ENCODE measurements around the gene CD164. TPM values are rescaled to one million over a fixed set of nuclear protein-coding genes. Genes with fewer than 3 reads are reported as not detected.

The CD164 gene
- total RNA-seq, 2 experiments from 2014 or later, result 171 to 180 TPM

GRCh38 chr6:109362102-109362884 lies 20.0 kb downstream of the CD164 start:
- Mint-ChIP-seq H3K4me3 (no peak overlapping the region), H3K9me3 (peaks cover 3% of the 10 kb centered on the region), H3K27me3 (no peaks in the 10 kb centered on the region), H3K27ac (no peak overlapping the region), H3K36me3 (peaks cover 86% of the 10 kb centered on the region), H3K4me1 (peaks cover 22% of the 10 kb centered on the region)
- no peak for DNase-seq

DNA sequence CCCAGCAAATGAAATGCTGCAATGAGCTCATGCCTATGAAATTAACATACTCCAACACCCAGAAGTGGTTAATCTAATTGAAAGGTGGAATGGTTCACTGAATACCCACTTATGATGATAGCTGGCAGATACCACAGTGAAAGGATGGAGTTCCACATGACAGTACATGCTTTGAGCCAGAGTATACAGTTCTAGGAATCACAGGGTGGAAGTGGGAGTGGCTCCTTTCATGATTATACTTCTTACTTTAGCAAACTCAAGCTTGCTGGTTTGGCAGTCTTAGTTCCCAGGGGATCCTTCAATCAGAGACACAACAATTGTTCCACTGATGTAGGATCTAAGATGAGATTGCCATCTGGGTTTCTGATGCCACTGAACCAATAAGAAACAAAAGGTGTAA lies 21.5 kb downstream of the CD164 start:
- H3K9me3 Mint-ChIP-seq, result peaks cover 3% of the 10 kb centered on the region
- peaks cover 18% of the 10 kb centered on the region for H3K4me1 Mint-ChIP-seq
- H3K27me3 Mint-ChIP-seq, result no peaks in the 10 kb centered on the region
- DNase-seq, result no peak
- no peak overlapping the region for H3K27ac Mint-ChIP-seq
- no peak overlapping the region for H3K4me3 Mint-ChIP-seq
- H3K36me3 Mint-ChIP-seq, result peaks cover 87% of the 10 kb centered on the region

GRCh38 chr6:109360281-109360680 lies 22.0 kb downstream of the CD164 start:
- Mint-ChIP-seq H3K27me3 (no peaks in the 10 kb centered on the region), H3K36me3 (peaks cover 88% of the 10 kb centered on the region), H3K4me1 (peaks cover 18% of the 10 kb centered on the region), H3K27ac (no peak overlapping the region), H3K9me3 (peaks cover 3% of the 10 kb centered on the region), H3K4me3 (no peak overlapping the region)
- DNase-seq, result no peak

DNA sequence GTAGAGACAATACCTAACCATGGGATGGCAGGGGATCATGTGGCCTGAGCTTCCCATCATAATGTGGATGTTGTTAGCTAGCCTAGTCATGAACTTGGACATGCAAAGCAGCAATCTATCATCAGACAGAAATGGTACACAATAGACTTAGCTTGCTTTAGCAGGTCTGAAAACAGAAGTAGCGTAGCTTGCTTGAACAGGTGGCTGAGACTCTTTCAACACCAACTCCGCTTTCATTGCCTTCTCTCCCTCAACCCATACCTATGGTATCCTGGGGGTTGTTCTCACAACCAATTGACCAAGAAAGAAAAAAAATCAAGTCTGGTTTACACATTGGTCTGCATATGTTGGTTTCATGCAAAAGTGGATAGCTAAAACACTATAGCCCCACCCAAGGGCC lies 23.0 kb downstream of the CD164 start:
- H3K27ac Mint-ChIP-seq, result no peak overlapping the region
- H3K27me3 Mint-ChIP-seq, result no peaks in the 10 kb centered on the region
- peaks cover 15% of the 10 kb centered on the region for H3K4me1 Mint-ChIP-seq
- H3K36me3 Mint-ChIP-seq, result peaks cover 79% of the 10 kb centered on the region
- no peak overlapping the region for H3K4me3 Mint-ChIP-seq
- H3K9me3 Mint-ChIP-seq, result no peaks in the 10 kb centered on the region
- no peak for DNase-seq

GRCh38 chr6:109358204-109358603 lies 24.1 kb downstream of the CD164 start:
- Mint-ChIP-seq H3K27me3 (no peaks in the 10 kb centered on the region), H3K27ac (no peak overlapping the region), H3K9me3 (no peaks in the 10 kb centered on the region), H3K36me3 (peaks cover 68% of the 10 kb centered on the region), H3K4me3 (no peak overlapping the region), H3K4me1 (peaks cover 8% of the 10 kb centered on the region)
- DNase-seq, result no peak

- Mint-ChIP-seq H3K27me3 (no peaks in the 10 kb centered on the region), H3K4me1 (peaks cover 8% of the 10 kb centered on the region), H3K4me3 (no peak overlapping the region), H3K36me3 (peaks cover 60% of the 10 kb centered on the region), H3K9me3 (no peaks in the 10 kb centered on the region), H3K27ac (no peak overlapping the region)
- DNase-seq, result no peak
Observed at GRCh38 chr6:109356237-109356636, 26.0 kb downstream of the CD164 start.

DNA sequence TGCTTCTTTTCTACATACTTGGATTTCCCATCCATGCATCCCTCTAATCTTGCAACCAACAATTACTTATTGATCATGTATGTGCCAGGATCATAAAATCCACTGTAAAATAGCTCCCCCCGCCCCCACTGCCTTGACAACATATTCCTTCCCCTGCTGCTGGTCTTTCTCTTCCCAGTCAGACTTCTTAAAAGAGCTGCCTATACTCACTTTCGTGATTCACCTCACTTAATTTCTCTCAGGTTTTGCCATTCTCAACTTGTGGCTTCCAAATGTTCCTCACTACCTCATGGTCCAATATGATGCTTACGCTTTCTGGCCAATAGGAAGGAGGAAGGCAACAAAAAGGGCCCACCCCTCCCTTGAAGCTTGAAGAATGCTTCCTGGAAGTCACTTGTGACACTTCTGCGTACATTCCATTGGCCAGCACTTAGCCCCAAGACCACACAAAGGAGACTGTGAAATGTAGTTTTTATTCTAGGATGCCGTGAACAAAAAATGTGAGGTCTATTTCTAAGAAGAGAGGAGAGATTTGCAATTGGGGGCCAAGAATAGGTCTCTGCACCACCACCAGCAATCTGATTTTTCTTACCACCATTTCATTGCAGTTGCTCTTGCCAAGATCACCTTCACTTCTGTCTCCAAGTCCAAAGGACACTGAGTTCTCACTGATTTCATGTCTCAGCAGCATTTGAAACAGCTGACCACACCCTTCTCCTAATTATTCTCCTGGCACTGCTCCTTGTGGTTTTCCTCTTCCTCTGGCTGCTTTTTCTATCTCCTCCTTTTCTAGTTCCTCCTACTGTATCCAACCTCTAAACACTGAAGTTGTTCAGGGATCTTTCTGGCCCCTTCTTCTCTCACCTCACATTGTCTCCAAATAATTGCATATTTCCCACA lies 30.8 kb downstream of the CD164 start:
- H3K27ac Mint-ChIP-seq, result no peak overlapping the region
- H3K27me3 Mint-ChIP-seq, result no peaks in the 10 kb centered on the region
- H3K9me3 Mint-ChIP-seq, result no peaks in the 10 kb centered on the region
- no peak for DNase-seq
- H3K4me1 Mint-ChIP-seq, result peaks cover 4% of the 10 kb centered on the region
- peaks cover 20% of the 10 kb centered on the region for H3K36me3 Mint-ChIP-seq
- no peak overlapping the region for H3K4me3 Mint-ChIP-seq

DNA sequence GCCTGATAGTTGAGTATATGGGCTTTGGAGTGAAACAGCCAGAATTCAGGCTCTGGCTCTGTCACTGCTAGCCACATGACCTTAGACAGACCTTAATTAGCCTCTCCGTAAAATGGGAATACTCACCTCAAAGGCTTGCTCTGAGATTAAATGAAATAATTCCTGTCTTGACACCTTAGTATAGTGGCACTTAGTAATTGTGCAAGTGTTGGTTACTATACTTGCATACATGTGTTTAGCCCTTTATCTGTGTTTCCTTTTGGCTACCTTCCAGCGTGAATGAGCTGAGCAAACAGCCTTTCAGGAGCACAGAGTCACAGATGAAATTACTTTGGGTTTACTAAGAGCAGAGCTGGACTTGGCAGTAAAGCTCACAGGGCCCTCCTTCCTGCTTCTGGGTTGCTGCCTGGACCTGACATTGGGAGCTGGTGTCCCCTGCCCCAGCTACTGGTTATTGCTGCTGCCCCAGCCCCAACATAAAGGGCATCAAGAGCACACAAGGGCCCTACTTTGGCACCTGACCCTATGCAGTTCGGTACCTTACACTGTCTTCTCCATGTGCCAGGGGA lies 32.8 kb downstream of the CD164 start:
- DNase-seq, result no peak
- H3K9me3 Mint-ChIP-seq, result no peaks in the 10 kb centered on the region
- H3K4me3 Mint-ChIP-seq, result no peak overlapping the region
- peaks cover 13% of the 10 kb centered on the region for H3K36me3 Mint-ChIP-seq
- H3K27me3 Mint-ChIP-seq, result no peaks in the 10 kb centered on the region
- no peak overlapping the region for H3K27ac Mint-ChIP-seq
- peaks cover 4% of the 10 kb centered on the region for H3K4me1 Mint-ChIP-seq

DNA sequence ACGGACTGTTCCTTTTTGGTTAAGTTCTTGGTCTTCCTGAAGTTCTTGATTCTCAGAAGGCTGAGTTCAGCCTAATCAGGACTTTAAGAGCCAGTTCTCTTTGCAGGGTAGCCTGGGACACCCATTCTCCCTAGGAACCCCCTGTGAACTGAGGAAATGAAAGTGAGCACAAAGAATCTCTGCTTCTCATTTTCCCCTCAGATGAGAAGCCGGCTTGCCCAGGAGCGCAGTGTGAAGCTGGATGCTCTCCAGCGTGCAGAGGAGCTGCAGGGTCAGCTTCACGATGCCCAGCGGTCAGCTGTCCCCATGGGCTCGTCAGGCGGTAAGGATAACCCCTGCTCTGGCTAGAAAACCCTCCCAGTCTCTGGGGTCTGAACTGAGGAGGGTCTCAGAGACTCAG lies 34.0 kb downstream of the CD164 start:
- no peaks in the 10 kb centered on the region for H3K27me3 Mint-ChIP-seq
- no peak overlapping the region for H3K27ac Mint-ChIP-seq
- no peak overlapping the region for H3K4me3 Mint-ChIP-seq
- H3K4me1 Mint-ChIP-seq, result peaks cover 4% of the 10 kb centered on the region
- no peaks in the 10 kb centered on the region for H3K9me3 Mint-ChIP-seq
- DNase-seq, result no peak
- H3K36me3 Mint-ChIP-seq, result peaks cover 13% of the 10 kb centered on the region

DNA sequence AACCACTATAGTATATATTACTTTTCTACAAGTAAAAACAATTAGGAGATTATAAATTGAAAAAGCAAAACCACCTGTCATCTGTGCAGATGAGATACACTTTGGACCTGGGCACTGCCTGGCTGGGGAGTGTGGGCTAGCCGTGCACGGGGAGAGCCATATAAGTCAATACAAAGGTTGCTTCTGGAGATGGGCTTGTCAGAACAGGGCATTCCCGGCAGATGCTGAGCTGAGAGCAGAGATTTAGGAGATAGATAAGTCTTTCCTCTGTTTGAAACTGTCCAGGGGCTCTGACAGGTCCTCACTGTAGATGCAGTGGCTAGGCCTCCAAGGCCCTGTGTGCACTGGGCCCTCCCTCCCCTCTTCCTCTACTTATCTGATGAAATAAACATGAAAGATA lies 34.5 kb downstream of the CD164 start:
- Mint-ChIP-seq H3K27ac (no peak overlapping the region), H3K4me3 (no peak overlapping the region), H3K27me3 (no peaks in the 10 kb centered on the region), H3K4me1 (peaks cover 4% of the 10 kb centered on the region), H3K9me3 (no peaks in the 10 kb centered on the region), H3K36me3 (peaks cover 10% of the 10 kb centered on the region)
- no peak for DNase-seq

GRCh38 chr6:109345986-109346385 lies 36.3 kb downstream of the CD164 start:
- Mint-ChIP-seq H3K4me3 (no peak overlapping the region), H3K9me3 (no peaks in the 10 kb centered on the region), H3K36me3 (peaks cover 4% of the 10 kb centered on the region), H3K27me3 (no peaks in the 10 kb centered on the region), H3K27ac (no peak overlapping the region), H3K4me1 (no peaks in the 10 kb centered on the region)
- no peak for DNase-seq

DNA sequence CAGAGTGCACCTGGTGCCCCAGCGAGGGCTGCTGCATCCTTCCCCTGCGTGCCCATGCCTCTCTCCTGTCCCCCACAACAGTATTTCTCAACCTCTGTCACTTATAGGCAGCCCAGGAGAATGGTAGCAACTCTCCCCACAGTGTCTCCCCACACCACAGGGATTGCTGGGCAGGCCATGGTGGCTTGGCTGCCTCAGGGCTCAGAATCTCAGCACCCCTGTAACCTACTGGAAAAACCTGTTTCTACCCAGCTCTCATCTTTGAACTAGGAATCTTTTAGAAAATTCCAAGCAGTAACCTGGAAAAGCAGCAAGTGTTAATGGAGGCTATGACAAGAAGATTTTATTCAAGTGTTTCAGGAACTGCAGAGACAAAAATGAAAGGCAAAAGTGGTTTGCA lies 38.0 kb downstream of the CD164 start:
- Mint-ChIP-seq H3K4me3 (no peak overlapping the region), H3K36me3 (peaks cover 2% of the 10 kb centered on the region), H3K27me3 (no peaks in the 10 kb centered on the region), H3K27ac (no peak overlapping the region), H3K9me3 (no peaks in the 10 kb centered on the region), H3K4me1 (no peaks in the 10 kb centered on the region)
- no peak for DNase-seq

GRCh38 chr6:109343518-109343917 lies 38.7 kb downstream of the CD164 start:
- Mint-ChIP-seq H3K4me3 (no peak overlapping the region), H3K27me3 (no peaks in the 10 kb centered on the region), H3K4me1 (no peaks in the 10 kb centered on the region), H3K9me3 (no peaks in the 10 kb centered on the region), H3K36me3 (peaks cover 2% of the 10 kb centered on the region), H3K27ac (no peak overlapping the region)
- no peak for DNase-seq

- H3K27ac Mint-ChIP-seq, result no peak overlapping the region
- no peaks in the 10 kb centered on the region for H3K9me3 Mint-ChIP-seq
- no peak for DNase-seq
- no peaks in the 10 kb centered on the region for H3K27me3 Mint-ChIP-seq
- H3K4me3 Mint-ChIP-seq, result no peak overlapping the region
- no peaks in the 10 kb centered on the region for H3K4me1 Mint-ChIP-seq
- H3K36me3 Mint-ChIP-seq, result peaks cover 2% of the 10 kb centered on the region
Observed at GRCh38 chr6:109342911-109343310, 39.4 kb downstream of the CD164 start.

GRCh38 chr6:109342506-109342905 lies 39.8 kb downstream of the CD164 start:
- no peaks in the 10 kb centered on the region for H3K4me1 Mint-ChIP-seq
- H3K4me3 Mint-ChIP-seq, result no peak overlapping the region
- H3K9me3 Mint-ChIP-seq, result no peaks in the 10 kb centered on the region
- DNase-seq, result no peak
- H3K27ac Mint-ChIP-seq, result no peak overlapping the region
- no peaks in the 10 kb centered on the region for H3K27me3 Mint-ChIP-seq
- H3K36me3 Mint-ChIP-seq, result peaks cover 2% of the 10 kb centered on the region

Measured in activated naive CD8-positive, alpha-beta T cell treated with anti-CD3 and anti-CD28 coated beads for 36 hours (primary cell).